Retinal pigment epithelial cell (primary cell): ENCODE data around the gene AIDA.

ENCODE experiments used
- DNase-seq: peaks from one replicate; pipeline ENCODE4 v3.0.0-alpha.2; 2010; ENCODE audit warnings: low read depth
- H3K4me3 ChIP-seq: 2 replicates; pipeline ENCODE4 v1.5.1; 2011; ENCODE audit warnings: mild to moderate bottlenecking, low read length, control low read depth, moderate library complexity
- CTCF ChIP-seq: conservative IDR thresholded peaks from 2 replicates; pipeline ENCODE4 v1.5.1; 2011; ENCODE audit warnings: low read depth, low read length, control low read depth, inconsistent platforms

Gene AIDA

GRCh38 chr1:222643938-222644635 lies 68.2 kb downstream of the AIDA start:
- DNase-seq: peak; percentile 97
- TF ChIP-seq CTCF: no peak
- H3K4me3 ChIP-seq: peak overlapping the region; percentile 85

- no peak for DNase-seq
- H3K4me3 ChIP-seq: peak overlapping the region; percentile 85
- TF ChIP-seq CTCF: no peak
Observed at GRCh38 chr1:222643606-222643937, 68.7 kb downstream of the AIDA start.

- TF ChIP-seq CTCF: no peak
- DNase-seq: no peak
- no peak overlapping the region for H3K4me3 ChIP-seq
Observed at GRCh38 chr1:222642468-222642867, 69.8 kb downstream of the AIDA start.

GRCh38 chr1:222641269-222641948 lies 70.9 kb downstream of the AIDA start:
- TF ChIP-seq CTCF: no peak
- no peak for DNase-seq
- H3K4me3 ChIP-seq: no peak overlapping the region

GRCh38 chr1:222634180-222635013 lies 77.9 kb downstream of the AIDA start:
- DNase-seq: peak; percentile 55
- H3K4me3 ChIP-seq: no peak overlapping the region
- peak; percentile 86 for TF ChIP-seq CTCF

GRCh38 chr1:222632749-222633148 lies 79.5 kb downstream of the AIDA start:
- no peak for TF ChIP-seq CTCF
- no peak overlapping the region for H3K4me3 ChIP-seq
- DNase-seq: no peak
